ENCODE results near the gene TCEANC. TPM values are rescaled to one million over a fixed set of nuclear protein-coding genes. Genes with fewer than 3 reads are reported as not detected.
"Not testable (repeated sequence)": the region's sequence is repeated elsewhere in the genome, so short reads cannot be mapped to it uniquely, and the experiment has no call there.

TCEANC gene
- total and polyA plus RNA-seq, 4 donors: 1.5 to 3.9 (median 2.5) TPM

DNA sequence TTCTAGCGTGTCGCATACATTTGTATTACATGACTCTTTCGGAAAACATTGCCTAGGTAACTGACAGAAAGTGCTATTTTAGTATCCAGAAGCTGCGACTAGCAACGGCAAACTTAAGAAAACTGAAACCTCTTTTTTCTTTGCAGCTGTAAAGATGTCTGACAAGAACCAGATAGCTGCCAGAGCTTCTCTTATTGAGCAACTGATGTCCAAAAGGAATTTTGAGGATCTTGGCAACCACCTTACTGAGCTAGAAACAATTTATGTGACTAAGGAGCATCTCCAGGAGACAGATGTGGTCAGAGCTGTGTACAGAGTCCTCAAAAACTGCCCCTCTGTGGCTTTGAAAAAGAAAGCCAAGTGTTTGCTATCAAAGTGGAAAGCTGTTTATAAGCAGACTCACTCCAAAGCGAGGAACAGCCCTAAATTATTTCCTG is 9.4 kb downstream of the TCEANC start:
- intact Hi-C loops (cut with DNase I): loop anchor here in 1 of 2 donors (5.0 kb wide), 1 partner anchor 75 kb away; no protein-coding TSS in a partner anchor
- H3K27ac ChIP-seq (ENCODE audit: low read depth in 1 of 2, low read length in 2 of 2): no peak overlapping the region
- no peak for ATAC-seq (ENCODE audit: low FRiP score)
- H3K36me3 ChIP-seq (ENCODE audit: control insufficient read depth in 1 of 2, insufficient read depth in 2 of 2, low read length in 1 of 2): peaks cover 0 to 4% of the 10 kb centered on the region in 2 donors
- no peaks in the 10 kb centered on the region for H3K27me3 ChIP-seq (ENCODE audit: control insufficient read depth in 1 of 2, insufficient read depth in 2 of 2, low read length in 1 of 2)
- H3K4me3 ChIP-seq (ENCODE audit: low read length in 2 of 2): no peak overlapping the region
- no peaks in the 10 kb centered on the region for H3K9me3 ChIP-seq (ENCODE audit: control insufficient read depth, low read length)
- DNase-seq: no peak
- H3K4me1 ChIP-seq (ENCODE audit: control insufficient read depth in 1 of 2, insufficient read depth in 2 of 2, low read length in 2 of 2): no peaks in the 10 kb centered on the region
- 43 to 82% methylated on average over 6 of the region's 6 CpGs for WGBS, 2 donors

DNA sequence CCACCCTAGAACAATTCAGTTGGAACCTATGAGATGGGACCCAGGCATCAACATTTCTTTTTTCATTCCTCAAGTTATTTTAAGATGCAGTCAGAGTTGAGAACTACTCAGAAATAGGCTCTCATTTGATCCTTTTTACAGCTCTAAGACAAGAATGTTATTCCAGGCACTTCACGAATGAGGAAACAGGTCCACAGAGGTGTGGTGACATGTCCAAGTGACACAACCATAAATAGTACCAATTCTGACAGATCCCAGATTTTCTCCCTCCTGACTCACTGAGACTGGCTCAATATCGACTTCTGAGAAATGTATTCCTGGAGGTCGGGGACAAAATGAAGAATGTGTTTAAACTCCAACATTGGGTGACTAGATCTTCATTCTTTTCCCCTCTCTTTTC is 11.1 kb downstream of the TCEANC start:
- Histone ChIP-seq H3K27ac (ENCODE audit: low read depth in 1 of 2, low read length in 2 of 2) (peak overlapping the region in 1 of 2 donors; percentile 40), H3K9me3 (ENCODE audit: control insufficient read depth, low read length) (no peaks in the 10 kb centered on the region), H3K4me3 (ENCODE audit: low read length in 2 of 2) (no peak overlapping the region), H3K27me3 (ENCODE audit: control insufficient read depth in 1 of 2, insufficient read depth in 2 of 2, low read length in 1 of 2) (no peaks in the 10 kb centered on the region), H3K4me1 (ENCODE audit: control insufficient read depth in 1 of 2, insufficient read depth in 2 of 2, low read length in 2 of 2) (no peaks in the 10 kb centered on the region), H3K36me3 (ENCODE audit: control insufficient read depth in 1 of 2, insufficient read depth in 2 of 2, low read length in 1 of 2) (peaks cover 0 to 4% of the 10 kb centered on the region in 2 donors)
- WGBS, 2 donors: 11 to 62% methylated on average over 3 of the region's 3 CpGs
- ATAC-seq (ENCODE audit: low FRiP score) (no peak), DNase-seq (no peak)
- intact Hi-C loops (cut with DNase I): loop anchor here in 1 of 2 donors (5.0 kb wide), 1 partner anchor 73 kb away; no protein-coding TSS in a partner anchor

DNA sequence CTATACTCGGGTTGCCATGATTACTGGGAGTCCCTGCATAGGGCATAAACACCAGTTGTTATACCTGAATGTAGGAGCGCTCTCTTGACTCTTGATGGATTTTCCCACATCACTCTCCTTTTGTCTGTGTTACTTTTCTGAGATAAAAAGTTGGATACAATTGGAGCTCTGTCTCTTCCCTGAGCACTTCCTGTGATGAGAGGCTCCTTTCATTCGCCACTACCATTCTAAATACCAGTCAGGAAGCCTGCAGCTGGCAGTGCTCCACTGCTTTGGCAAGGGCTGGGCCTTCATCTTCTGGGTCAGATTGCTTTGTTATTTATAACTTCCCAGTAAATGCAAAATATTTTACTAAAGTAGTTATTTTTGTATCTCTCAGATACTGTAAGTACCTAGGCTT is 13.9 kb downstream of the TCEANC start:
- intact Hi-C loops (cut with DNase I): no loop called here
- H3K4me3 ChIP-seq (ENCODE audit: low read length in 2 of 2): no peak overlapping the region
- H3K36me3 ChIP-seq (ENCODE audit: control insufficient read depth in 1 of 2, insufficient read depth in 2 of 2, low read length in 1 of 2): peaks cover 0 to 3% of the 10 kb centered on the region in 2 donors
- DNase-seq: peak in 1 of 2 donors; percentile 54
- no peak overlapping the region for H3K27ac ChIP-seq (ENCODE audit: low read depth in 1 of 2, low read length in 2 of 2)
- no peaks in the 10 kb centered on the region for H3K9me3 ChIP-seq (ENCODE audit: control insufficient read depth, low read length)
- 63 to 76% methylated on average over 3 of the region's 3 CpGs for WGBS, 2 donors
- no peaks in the 10 kb centered on the region for H3K27me3 ChIP-seq (ENCODE audit: control insufficient read depth in 1 of 2, insufficient read depth in 2 of 2, low read length in 1 of 2)
- ATAC-seq (ENCODE audit: low FRiP score): peak; percentile 15
- no peaks in the 10 kb centered on the region for H3K4me1 ChIP-seq (ENCODE audit: control insufficient read depth in 1 of 2, insufficient read depth in 2 of 2, low read length in 2 of 2)

DNA sequence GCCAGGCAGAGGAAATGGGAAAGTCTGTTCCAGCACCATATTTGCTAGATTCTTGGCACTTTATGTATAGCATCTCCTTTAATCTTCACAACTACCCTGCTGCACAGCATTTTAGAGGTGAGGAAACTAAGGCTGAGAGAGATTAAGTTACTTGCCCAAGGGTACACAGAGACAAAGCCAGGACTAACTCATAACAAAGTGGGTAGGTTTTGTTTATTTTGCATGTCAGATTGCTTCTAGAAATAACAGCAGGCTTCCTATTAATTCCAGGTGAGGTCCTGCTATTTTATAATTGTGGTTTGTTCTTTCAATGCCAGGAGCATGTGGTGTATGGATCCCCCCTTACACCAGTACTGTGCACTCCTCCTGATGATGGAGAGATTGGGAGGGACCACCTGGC is 15.0 kb downstream of the TCEANC start:
- Histone ChIP-seq H3K27ac (ENCODE audit: low read depth in 1 of 2, low read length in 2 of 2) (no peak overlapping the region), H3K4me1 (ENCODE audit: control insufficient read depth in 1 of 2, insufficient read depth in 2 of 2, low read length in 2 of 2) (no peaks in the 10 kb centered on the region), H3K9me3 (ENCODE audit: control insufficient read depth, low read length) (no peaks in the 10 kb centered on the region), H3K4me3 (ENCODE audit: low read length in 2 of 2) (no peak overlapping the region), H3K36me3 (ENCODE audit: control insufficient read depth in 1 of 2, insufficient read depth in 2 of 2, low read length in 1 of 2) (no peaks in the 10 kb centered on the region), H3K27me3 (ENCODE audit: control insufficient read depth in 1 of 2, insufficient read depth in 2 of 2, low read length in 1 of 2) (no peaks in the 10 kb centered on the region)
- no peak for DNase-seq
- intact Hi-C loops (cut with DNase I): no loop called here
- ATAC-seq (ENCODE audit: low FRiP score): no peak

DNA sequence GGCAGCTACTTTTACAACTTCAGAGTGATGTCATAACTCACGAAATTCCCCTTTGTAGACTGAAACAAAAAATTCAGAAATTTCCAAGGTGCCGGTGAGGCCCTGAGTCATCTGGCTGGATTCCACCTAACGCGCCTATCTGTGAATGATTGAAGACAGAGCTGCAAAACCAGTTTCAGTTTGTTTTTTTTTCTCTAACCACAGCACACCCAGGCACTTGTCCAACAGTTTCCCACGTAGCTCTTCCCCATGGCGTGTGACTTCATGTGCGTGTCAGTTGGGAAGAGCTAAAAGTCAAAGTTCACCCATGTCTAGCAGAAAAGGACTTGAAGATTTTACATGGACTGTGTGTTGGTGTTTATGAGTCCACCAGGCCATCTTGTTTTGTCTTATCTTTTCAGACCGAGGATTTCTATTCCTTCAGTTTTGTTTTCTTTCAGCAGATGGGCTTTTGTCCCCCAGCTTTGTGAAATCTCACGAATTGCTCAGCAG is 16.4 kb downstream of the TCEANC start:
- no peak overlapping the region for H3K4me3 ChIP-seq (ENCODE audit: low read length in 2 of 2)
- intact Hi-C loops (cut with DNase I): no loop called here
- DNase-seq: peak in 1 of 2 donors; percentile 69
- no peaks in the 10 kb centered on the region for H3K27me3 ChIP-seq (ENCODE audit: control insufficient read depth in 1 of 2, insufficient read depth in 2 of 2, low read length in 1 of 2)
- WGBS, 2 donors: 7 to 41% methylated on average over 9 of the region's 9 CpGs
- H3K36me3 ChIP-seq (ENCODE audit: control insufficient read depth in 1 of 2, insufficient read depth in 2 of 2, low read length in 1 of 2): no peaks in the 10 kb centered on the region
- ATAC-seq (ENCODE audit: low FRiP score): no peak
- no peaks in the 10 kb centered on the region for H3K4me1 ChIP-seq (ENCODE audit: control insufficient read depth in 1 of 2, insufficient read depth in 2 of 2, low read length in 2 of 2)
- no peak overlapping the region for H3K27ac ChIP-seq (ENCODE audit: low read depth in 1 of 2, low read length in 2 of 2)
- no peaks in the 10 kb centered on the region for H3K9me3 ChIP-seq (ENCODE audit: control insufficient read depth, low read length)

DNA sequence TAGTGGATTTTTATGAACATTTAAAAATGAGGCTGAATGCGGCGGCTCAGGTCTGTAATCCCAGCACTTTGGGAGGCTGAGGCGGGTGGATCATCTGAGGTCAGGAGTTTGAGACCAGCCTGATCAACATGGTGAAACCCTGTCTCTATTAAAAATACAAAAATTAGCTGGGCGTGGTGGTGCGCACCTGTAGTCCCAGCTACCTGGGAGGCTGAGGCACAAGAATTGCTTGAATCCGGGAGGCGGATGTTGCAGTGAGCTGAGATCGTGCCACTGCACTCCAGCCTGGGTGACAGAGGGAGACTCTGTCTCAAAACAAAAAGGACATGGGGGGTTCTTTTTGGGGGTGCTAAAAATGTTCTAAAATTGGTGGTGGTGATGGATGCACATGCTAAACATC is 16.8 kb downstream of the TCEANC start:
- WGBS, 2 donors: 95 to 96% methylated on average over 8 of the region's 8 CpGs
- H3K9me3 ChIP-seq (ENCODE audit: control insufficient read depth, low read length); intact Hi-C loops (cut with DNase I); H3K36me3 ChIP-seq (ENCODE audit: control insufficient read depth in 1 of 2, insufficient read depth in 2 of 2, low read length in 1 of 2); DNase-seq; H3K4me3 ChIP-seq (ENCODE audit: low read length in 2 of 2); H3K27ac ChIP-seq (ENCODE audit: low read depth in 1 of 2, low read length in 2 of 2); H3K4me1 ChIP-seq (ENCODE audit: control insufficient read depth in 1 of 2, insufficient read depth in 2 of 2, low read length in 2 of 2); ATAC-seq (ENCODE audit: low FRiP score); H3K27me3 ChIP-seq (ENCODE audit: control insufficient read depth in 1 of 2, insufficient read depth in 2 of 2, low read length in 1 of 2): not testable (repeated sequence)

DNA sequence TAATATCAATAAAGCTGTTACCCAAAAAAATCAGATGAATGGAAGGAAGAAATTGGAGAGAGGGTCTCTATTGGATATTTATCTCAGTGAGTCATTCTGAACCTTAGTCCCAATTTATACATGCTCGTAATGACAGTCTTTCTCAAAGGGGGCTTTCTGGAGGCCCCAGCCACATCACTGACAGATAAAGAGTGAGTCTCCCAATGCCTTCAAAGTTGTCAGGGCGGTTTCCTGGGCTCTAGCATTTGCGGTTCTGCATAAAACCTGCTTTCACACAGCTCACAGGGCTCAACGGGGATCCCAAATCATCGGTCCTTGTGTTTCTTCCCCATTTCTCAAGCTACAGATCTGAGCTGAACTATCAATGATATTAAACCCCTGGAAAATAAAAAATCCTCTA is 17.3 kb downstream of the TCEANC start:
- WGBS, 2 donors: 94 to 97% methylated on average over 5 of the region's 5 CpGs
- intact Hi-C loops (cut with DNase I): no loop called here
- H3K9me3 ChIP-seq (ENCODE audit: control insufficient read depth, low read length): no peaks in the 10 kb centered on the region
- ATAC-seq (ENCODE audit: low FRiP score) (no peak), DNase-seq (no peak)
- H3K27me3 ChIP-seq (ENCODE audit: control insufficient read depth in 1 of 2, insufficient read depth in 2 of 2, low read length in 1 of 2): no peaks in the 10 kb centered on the region
- H3K27ac ChIP-seq (ENCODE audit: low read depth in 1 of 2, low read length in 2 of 2): no peak overlapping the region
- H3K4me1 ChIP-seq (ENCODE audit: control insufficient read depth in 1 of 2, insufficient read depth in 2 of 2, low read length in 2 of 2): no peaks in the 10 kb centered on the region
- no peak overlapping the region for H3K4me3 ChIP-seq (ENCODE audit: low read length in 2 of 2)
- no peaks in the 10 kb centered on the region for H3K36me3 ChIP-seq (ENCODE audit: control insufficient read depth in 1 of 2, insufficient read depth in 2 of 2, low read length in 1 of 2)

DNA sequence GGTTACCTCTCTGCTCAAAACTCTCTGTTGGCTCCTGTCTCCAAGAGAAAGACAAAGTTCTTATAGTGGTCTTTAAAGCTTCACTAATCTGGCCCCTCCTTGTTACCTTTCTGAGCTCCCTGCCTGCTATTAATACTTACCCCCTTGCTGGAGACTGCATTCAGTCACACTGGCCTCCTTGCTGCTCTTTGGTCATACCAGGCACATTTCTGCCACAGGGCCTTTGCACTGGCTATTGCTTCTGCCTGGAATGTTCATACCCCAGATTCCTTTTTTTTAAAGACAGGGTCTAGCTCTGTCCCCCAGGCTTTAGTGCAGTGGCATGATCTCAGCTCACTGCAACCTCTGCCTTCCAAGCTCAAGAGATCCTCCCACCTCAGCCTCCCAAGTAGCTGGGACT is 20.1 kb downstream of the TCEANC start:
- no peaks in the 10 kb centered on the region for H3K36me3 ChIP-seq (ENCODE audit: control insufficient read depth in 1 of 2, insufficient read depth in 2 of 2, low read length in 1 of 2)
- H3K27me3 ChIP-seq (ENCODE audit: control insufficient read depth in 1 of 2, insufficient read depth in 2 of 2, low read length in 1 of 2): no peaks in the 10 kb centered on the region
- no peak overlapping the region for H3K27ac ChIP-seq (ENCODE audit: low read depth in 1 of 2, low read length in 2 of 2)
- no peak for ATAC-seq (ENCODE audit: low FRiP score)
- no peaks in the 10 kb centered on the region for H3K9me3 ChIP-seq (ENCODE audit: control insufficient read depth, low read length)
- H3K4me1 ChIP-seq (ENCODE audit: control insufficient read depth in 1 of 2, insufficient read depth in 2 of 2, low read length in 2 of 2): no peaks in the 10 kb centered on the region
- DNase-seq: no peak
- H3K4me3 ChIP-seq (ENCODE audit: low read length in 2 of 2): no peak overlapping the region
- intact Hi-C loops (cut with DNase I): no loop called here

DNA sequence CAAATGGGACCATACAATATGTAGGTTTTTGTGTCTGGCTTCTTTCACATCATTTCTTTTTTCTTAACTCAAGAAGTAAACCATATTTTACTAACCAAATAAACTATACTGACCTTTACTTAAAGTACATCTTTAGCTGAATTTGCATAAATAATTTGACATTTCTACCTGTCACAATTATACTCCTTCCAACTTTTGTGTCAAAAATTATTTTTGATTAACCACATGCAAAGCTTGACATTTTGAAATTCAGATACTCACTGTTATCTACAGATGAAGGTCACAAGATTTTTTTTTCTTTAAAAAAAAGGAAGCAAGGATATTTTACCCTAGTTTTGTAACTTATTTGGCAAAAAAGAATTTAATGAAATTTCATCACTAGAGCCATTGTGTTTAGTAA is 23.9 kb downstream of the TCEANC start:
- Histone ChIP-seq H3K4me1 (ENCODE audit: control insufficient read depth in 1 of 2, insufficient read depth in 2 of 2, low read length in 2 of 2) (no peaks in the 10 kb centered on the region), H3K4me3 (ENCODE audit: low read length in 2 of 2) (no peak overlapping the region), H3K27ac (ENCODE audit: low read depth in 1 of 2, low read length in 2 of 2) (no peak overlapping the region), H3K36me3 (ENCODE audit: control insufficient read depth in 1 of 2, insufficient read depth in 2 of 2, low read length in 1 of 2) (no peaks in the 10 kb centered on the region), H3K27me3 (ENCODE audit: control insufficient read depth in 1 of 2, insufficient read depth in 2 of 2, low read length in 1 of 2) (no peaks in the 10 kb centered on the region), H3K9me3 (ENCODE audit: control insufficient read depth, low read length) (no peaks in the 10 kb centered on the region)
- ATAC-seq (ENCODE audit: low FRiP score): no peak
- intact Hi-C loops (cut with DNase I): no loop called here
- no peak for DNase-seq
